HEK293 (cell line): ENCODE results near the gene JADE3.

ENCODE experiments used
- IKZF3 ChIP-seq: fragments of 450-650 bp; IDR thresholded peaks from 2 replicates; pipeline ENCODE4 v1.5.0; 2018; ENCODE audit warnings: missing biosample characterization, mild to moderate bottlenecking, missing genetic modification characterization, moderate library complexity
- SALL2 ChIP-seq: fragments of 450-650 bp; formaldehyde crosslinking; IDR thresholded peaks from 2 replicates; pipeline ENCODE4 v1.5.0; 2017; ENCODE audit warnings: missing biosample characterization, mild to moderate bottlenecking, missing genetic modification characterization, borderline replicate concordance
- ZNF324 ChIP-seq: fragments of 450-650 bp; formaldehyde crosslinking; IDR thresholded peaks from 2 replicates; pipeline ENCODE4 v1.5.1; 2016; ENCODE audit warnings: missing biosample characterization, missing genetic modification characterization
- TF ChIP-seq, protein P1 (sequence below): fragments of 450-650 bp; formaldehyde crosslinking; IDR thresholded peaks from 2 replicates; pipeline ENCODE4 v1.5.1; 2016; ENCODE audit warnings: missing biosample characterization, missing genetic modification characterization, low read depth
- TF ChIP-seq, protein P2 (sequence below): fragments of 450-650 bp; IDR thresholded peaks from 2 replicates; pipeline ENCODE4 v1.5.1; 2018; ENCODE audit warnings: missing biosample characterization, mild to moderate bottlenecking, missing genetic modification characterization
- TF ChIP-seq, protein P3 (sequence below): fragments of 450-650 bp; formaldehyde crosslinking; IDR thresholded peaks from 2 replicates; pipeline ENCODE4 v1.5.1; 2016; ENCODE audit warnings: missing biosample characterization, missing genetic modification characterization
- TF ChIP-seq, protein P4 (sequence below): fragments of 450-650 bp; formaldehyde crosslinking; IDR thresholded peaks from 2 replicates; pipeline ENCODE4 v1.5.1; 2016; ENCODE audit warnings: missing biosample characterization, missing genetic modification characterization

DNA sequence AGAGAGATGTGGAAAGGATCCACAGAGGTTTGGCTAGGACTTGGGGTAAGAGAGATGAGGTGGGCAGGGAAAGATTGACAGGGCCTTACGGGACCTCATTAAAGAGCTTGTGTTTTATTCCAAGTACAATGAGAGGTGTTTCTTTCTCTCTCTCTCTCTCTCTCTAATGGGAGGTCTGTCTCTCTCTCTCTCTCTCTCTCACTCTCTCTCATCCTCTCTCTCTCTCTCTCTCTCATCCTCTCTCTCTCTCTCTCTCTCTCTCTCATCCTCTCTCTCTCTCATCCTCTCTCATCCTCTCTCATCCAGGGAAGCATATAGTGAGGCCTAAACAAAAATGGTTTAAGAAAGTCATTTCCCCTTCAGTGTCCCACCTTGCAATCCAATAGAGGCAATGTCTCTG, 5.4 kb downstream of the JADE3 start:
- no peak for TF ChIP-seq SALL2 (tag by site-specific recombination)
- TF ChIP-seq, protein P1, sequence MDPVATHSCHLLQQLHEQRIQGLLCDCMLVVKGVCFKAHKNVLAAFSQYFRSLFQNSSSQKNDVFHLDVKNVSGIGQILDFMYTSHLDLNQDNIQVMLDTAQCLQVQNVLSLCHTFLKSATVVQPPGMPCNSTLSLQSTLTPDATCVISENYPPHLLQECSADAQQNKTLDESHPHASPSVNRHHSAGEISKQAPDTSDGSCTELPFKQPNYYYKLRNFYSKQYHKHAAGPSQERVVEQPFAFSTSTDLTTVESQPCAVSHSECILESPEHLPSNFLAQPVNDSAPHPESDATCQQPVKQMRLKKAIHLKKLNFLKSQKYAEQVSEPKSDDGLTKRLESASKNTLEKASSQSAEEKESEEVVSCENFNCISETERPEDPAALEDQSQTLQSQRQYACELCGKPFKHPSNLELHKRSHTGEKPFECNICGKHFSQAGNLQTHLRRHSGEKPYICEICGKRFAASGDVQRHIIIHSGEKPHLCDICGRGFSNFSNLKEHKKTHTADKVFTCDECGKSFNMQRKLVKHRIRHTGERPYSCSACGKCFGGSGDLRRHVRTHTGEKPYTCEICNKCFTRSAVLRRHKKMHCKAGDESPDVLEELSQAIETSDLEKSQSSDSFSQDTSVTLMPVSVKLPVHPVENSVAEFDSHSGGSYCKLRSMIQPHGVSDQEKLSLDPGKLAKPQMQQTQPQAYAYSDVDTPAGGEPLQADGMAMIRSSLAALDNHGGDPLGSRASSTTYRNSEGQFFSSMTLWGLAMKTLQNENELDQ: no peak
- TF ChIP-seq, protein P2, sequence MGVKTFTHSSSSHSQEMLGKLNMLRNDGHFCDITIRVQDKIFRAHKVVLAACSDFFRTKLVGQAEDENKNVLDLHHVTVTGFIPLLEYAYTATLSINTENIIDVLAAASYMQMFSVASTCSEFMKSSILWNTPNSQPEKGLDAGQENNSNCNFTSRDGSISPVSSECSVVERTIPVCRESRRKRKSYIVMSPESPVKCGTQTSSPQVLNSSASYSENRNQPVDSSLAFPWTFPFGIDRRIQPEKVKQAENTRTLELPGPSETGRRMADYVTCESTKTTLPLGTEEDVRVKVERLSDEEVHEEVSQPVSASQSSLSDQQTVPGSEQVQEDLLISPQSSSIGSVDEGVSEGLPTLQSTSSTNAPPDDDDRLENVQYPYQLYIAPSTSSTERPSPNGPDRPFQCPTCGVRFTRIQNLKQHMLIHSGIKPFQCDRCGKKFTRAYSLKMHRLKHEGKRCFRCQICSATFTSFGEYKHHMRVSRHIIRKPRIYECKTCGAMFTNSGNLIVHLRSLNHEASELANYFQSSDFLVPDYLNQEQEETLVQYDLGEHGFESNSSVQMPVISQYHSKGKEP (tag by site-specific recombination): no peak
- no peak for TF ChIP-seq IKZF3 (tag by site-specific recombination)
- TF ChIP-seq, protein P3, sequence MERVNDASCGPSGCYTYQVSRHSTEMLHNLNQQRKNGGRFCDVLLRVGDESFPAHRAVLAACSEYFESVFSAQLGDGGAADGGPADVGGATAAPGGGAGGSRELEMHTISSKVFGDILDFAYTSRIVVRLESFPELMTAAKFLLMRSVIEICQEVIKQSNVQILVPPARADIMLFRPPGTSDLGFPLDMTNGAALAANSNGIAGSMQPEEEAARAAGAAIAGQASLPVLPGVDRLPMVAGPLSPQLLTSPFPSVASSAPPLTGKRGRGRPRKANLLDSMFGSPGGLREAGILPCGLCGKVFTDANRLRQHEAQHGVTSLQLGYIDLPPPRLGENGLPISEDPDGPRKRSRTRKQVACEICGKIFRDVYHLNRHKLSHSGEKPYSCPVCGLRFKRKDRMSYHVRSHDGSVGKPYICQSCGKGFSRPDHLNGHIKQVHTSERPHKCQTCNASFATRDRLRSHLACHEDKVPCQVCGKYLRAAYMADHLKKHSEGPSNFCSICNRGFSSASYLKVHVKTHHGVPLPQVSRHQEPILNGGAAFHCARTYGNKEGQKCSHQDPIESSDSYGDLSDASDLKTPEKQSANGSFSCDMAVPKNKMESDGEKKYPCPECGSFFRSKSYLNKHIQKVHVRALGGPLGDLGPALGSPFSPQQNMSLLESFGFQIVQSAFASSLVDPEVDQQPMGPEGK (tag by site-specific recombination): no peak
- TF ChIP-seq, protein P4, sequence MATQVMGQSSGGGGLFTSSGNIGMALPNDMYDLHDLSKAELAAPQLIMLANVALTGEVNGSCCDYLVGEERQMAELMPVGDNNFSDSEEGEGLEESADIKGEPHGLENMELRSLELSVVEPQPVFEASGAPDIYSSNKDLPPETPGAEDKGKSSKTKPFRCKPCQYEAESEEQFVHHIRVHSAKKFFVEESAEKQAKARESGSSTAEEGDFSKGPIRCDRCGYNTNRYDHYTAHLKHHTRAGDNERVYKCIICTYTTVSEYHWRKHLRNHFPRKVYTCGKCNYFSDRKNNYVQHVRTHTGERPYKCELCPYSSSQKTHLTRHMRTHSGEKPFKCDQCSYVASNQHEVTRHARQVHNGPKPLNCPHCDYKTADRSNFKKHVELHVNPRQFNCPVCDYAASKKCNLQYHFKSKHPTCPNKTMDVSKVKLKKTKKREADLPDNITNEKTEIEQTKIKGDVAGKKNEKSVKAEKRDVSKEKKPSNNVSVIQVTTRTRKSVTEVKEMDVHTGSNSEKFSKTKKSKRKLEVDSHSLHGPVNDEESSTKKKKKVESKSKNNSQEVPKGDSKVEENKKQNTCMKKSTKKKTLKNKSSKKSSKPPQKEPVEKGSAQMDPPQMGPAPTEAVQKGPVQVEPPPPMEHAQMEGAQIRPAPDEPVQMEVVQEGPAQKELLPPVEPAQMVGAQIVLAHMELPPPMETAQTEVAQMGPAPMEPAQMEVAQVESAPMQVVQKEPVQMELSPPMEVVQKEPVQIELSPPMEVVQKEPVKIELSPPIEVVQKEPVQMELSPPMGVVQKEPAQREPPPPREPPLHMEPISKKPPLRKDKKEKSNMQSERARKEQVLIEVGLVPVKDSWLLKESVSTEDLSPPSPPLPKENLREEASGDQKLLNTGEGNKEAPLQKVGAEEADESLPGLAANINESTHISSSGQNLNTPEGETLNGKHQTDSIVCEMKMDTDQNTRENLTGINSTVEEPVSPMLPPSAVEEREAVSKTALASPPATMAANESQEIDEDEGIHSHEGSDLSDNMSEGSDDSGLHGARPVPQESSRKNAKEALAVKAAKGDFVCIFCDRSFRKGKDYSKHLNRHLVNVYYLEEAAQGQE (tag by site-specific recombination): no peak
- TF ChIP-seq ZNF324 (tag by site-specific recombination): no peak
